Hepatocyte (in vitro differentiated cells): ENCODE measurements around the gene CTCFL. TPM values are rescaled to one million over a fixed set of nuclear protein-coding genes. Genes with fewer than 3 reads are reported as not detected.

Experiments used
- DNase-seq: peaks from one replicate; pipeline ENCODE4 v3.0.0-alpha.2; 2016; ENCODE audit warnings: low spot score
- H2AFZ ChIP-seq: fragments of 200-600 bp; sonication (generic); 2 replicates; pipeline ENCODE4 v1.6.0; 2016; ENCODE audit warnings: antibody characterized with exemption, mild to moderate bottlenecking
- H3K27ac ChIP-seq: fragments of 200-600 bp; sonication (generic); 2 replicates; pipeline ENCODE4 v1.5.1; 2016; ENCODE audit warnings: mild to moderate bottlenecking
- H3K27me3 ChIP-seq: fragments of 200-600 bp; sonication (generic); 2 replicates; pipeline ENCODE4 v1.6.1; 2016
- H3K36me3 ChIP-seq: fragments of 200-600 bp; sonication (generic); replicated peaks from 2 replicates; pipeline ENCODE4 v1.5.1; 2016; ENCODE audit warnings: low read depth; ENCODE audit not compliant: insufficient read depth
- H3K4me1 ChIP-seq: fragments of 200-600 bp; sonication (generic); 2 replicates; pipeline ENCODE4 v1.5.1; 2016; ENCODE audit warnings: mild to moderate bottlenecking, moderate library complexity; ENCODE audit not compliant: insufficient read depth
- H3K4me2 ChIP-seq: fragments of 200-600 bp; sonication (generic); 2 replicates; pipeline ENCODE4 v1.6.0; 2016
- H3K4me3 ChIP-seq: fragments of 200-600 bp; sonication (generic); 2 replicates; pipeline ENCODE4 v1.5.1; 2016; ENCODE audit warnings: mild to moderate bottlenecking
- H3K79me2 ChIP-seq: fragments of 200-600 bp; sonication (generic); 2 replicates; pipeline ENCODE4 v1.6.0; 2017; ENCODE audit warnings: mild to moderate bottlenecking
- H3K9me2 ChIP-seq: fragments of 200-600 bp; sonication (generic); replicated peaks from 2 replicates; pipeline ENCODE4 v1.6.0; 2017; ENCODE audit warnings: mild to moderate bottlenecking; ENCODE audit not compliant: insufficient read depth
- H3K9me3 ChIP-seq: fragments of 200-600 bp; sonication (generic); 2 replicates; pipeline ENCODE4 v1.5.1; 2016; ENCODE audit warnings: low read depth, mild to moderate bottlenecking
- H4K20me1 ChIP-seq: fragments of 200-600 bp; sonication (generic); 2 replicates; pipeline ENCODE4 v1.6.0; 2016; ENCODE audit warnings: mild to moderate bottlenecking; ENCODE audit not compliant: insufficient read depth, poor library complexity, severe bottlenecking
- EZH2 ChIP-seq: fragments of 200-600 bp; sonication (generic); IDR thresholded peaks from 2 replicates; pipeline ENCODE4 v1.6.1; 2016; ENCODE audit warnings: antibody characterized with exemption, mild to moderate bottlenecking, borderline replicate concordance
- EZH2phosphoT487 ChIP-seq: fragments of 200-600 bp; sonication (generic); IDR thresholded peaks from one replicate; pipeline ENCODE4 v1.6.1; 2018; ENCODE audit warnings: antibody characterized with exemption, mild to moderate bottlenecking, low read depth, moderate library complexity; ENCODE audit not compliant: unreplicated experiment, severe bottlenecking
- WGBS: methylation state at CpG from one replicate; pipeline ENCODE4 v1.1.6; 2016; ENCODE audit warnings: low lambda C conversion rate; ENCODE audit errors: missing lambda C conversion rate; 5-methylcytosine and 5-hydroxymethylcytosine counted together
- polyA plus RNA-seq: library from polyadenylated mRNA; unstranded; fragments of >200 nt; fragmentation: Nextera tagmentation; extraction: Ambion mirVana; gene quantifications from 2 replicates; pipeline ENCODE4 v1.2.1, GENCODE V29; 2016
- total RNA-seq: library from RNA; depleted of rRNA; stranded (reverse); fragments of >200 nt; gene quantifications from 2 replicates; pipeline ENCODE4 v1.2.3, GENCODE V29; 2014
- TF ChIP-seq, protein P1 (sequence below): fragments of 200-600 bp; sonication (generic); IDR thresholded peaks from 2 replicates; pipeline ENCODE4 v1.5.1; 2016; ENCODE audit warnings: antibody characterized with exemption, mild to moderate bottlenecking; ENCODE audit not compliant: poor library complexity

Gene CTCFL
- total and polyA plus RNA-seq, 2 experiments from 2014 or later = not detected

DNA sequence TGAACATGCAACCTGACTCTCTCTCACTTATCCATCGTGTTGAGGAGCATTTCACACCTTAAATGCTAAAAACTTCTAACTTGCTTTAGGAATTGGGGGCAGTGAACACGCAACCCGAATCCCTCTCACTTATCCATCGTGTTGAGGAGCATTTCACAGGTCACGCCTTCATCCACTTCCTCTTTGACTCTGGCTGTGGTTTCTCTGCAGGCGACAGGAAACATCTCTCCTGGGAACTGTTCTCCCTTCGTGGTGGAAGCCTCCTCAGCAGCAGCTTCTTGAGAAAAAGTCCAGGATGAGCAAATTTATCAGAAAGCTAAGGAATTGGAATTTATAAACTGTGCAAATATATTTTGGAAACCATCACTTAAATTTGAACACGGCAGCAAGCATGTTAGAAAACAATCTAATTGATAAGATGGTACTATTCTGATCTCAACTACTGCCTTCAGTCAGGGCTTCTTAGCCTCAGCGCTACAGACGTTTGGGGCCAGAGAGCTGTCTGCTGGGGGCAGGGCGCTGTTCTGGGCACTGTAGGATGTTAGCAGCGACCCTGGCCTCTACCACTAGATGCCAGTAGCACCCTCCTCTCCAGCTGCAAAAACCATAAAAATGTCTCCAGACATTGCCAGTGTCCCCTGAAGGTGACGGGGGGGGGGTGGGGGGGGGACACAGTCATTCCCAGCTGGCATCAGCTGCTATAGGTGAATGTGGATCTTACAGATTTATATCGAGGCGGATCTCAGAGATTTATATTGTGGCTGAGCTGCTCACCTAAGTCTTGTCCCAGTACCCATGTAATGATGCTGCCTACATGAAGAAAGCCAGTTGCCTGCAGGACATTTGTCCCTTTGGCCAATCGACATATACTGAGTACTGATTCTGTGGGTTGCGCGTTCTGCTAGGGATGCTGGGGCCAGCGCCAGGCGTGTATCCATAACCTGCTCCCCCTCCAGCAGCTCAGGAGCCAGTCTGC, 26.2 kb downstream of the CTCFL start:
- Histone ChIP-seq H3K27ac (no peak overlapping the region), H3K79me2 (no peaks in the 10 kb centered on the region), H4K20me1 (no peaks in the 10 kb centered on the region), H3K4me1 (peaks cover 6% of the 10 kb centered on the region), H3K9me2 (no peaks in the 10 kb centered on the region), H3K4me2 (no peak overlapping the region), H2AFZ (no peak overlapping the region), H3K36me3 (no peaks in the 10 kb centered on the region), H3K27me3 (peaks cover 18% of the 10 kb centered on the region), H3K4me3 (no peak overlapping the region), H3K9me3 (no peaks in the 10 kb centered on the region)
- 43% methylated on average over 20 of the region's 20 CpGs for WGBS
- TF ChIP-seq, protein P1, sequence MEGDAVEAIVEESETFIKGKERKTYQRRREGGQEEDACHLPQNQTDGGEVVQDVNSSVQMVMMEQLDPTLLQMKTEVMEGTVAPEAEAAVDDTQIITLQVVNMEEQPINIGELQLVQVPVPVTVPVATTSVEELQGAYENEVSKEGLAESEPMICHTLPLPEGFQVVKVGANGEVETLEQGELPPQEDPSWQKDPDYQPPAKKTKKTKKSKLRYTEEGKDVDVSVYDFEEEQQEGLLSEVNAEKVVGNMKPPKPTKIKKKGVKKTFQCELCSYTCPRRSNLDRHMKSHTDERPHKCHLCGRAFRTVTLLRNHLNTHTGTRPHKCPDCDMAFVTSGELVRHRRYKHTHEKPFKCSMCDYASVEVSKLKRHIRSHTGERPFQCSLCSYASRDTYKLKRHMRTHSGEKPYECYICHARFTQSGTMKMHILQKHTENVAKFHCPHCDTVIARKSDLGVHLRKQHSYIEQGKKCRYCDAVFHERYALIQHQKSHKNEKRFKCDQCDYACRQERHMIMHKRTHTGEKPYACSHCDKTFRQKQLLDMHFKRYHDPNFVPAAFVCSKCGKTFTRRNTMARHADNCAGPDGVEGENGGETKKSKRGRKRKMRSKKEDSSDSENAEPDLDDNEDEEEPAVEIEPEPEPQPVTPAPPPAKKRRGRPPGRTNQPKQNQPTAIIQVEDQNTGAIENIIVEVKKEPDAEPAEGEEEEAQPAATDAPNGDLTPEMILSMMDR = peak; percentile 26
- no peak for TF ChIP-seq EZH2
- peak; percentile 41 for DNase-seq

DNA sequence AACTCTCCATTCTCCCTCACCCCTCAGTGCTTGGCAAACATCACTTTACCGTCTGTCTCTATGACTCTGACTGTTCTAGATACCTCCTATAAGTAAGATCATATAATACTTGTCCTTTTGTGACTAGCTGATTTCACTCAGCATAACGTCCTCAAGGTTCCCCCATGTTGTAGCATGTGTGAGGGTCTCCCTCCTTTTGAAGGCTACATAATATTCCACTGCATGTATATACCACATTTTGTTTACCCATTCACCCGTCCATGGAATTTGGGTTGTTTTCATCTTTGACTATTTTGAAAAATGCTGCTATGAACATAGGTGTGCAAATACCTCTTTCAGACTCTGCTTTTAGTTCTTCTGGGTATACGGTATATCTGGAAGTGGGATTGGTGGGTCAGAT, 28.3 kb downstream of the CTCFL start:
- Histone ChIP-seq H2AFZ (no peak overlapping the region), H3K4me1 (peaks cover 6% of the 10 kb centered on the region), H3K79me2 (no peaks in the 10 kb centered on the region), H4K20me1 (no peaks in the 10 kb centered on the region), H3K4me3 (no peak overlapping the region), H3K9me2 (no peaks in the 10 kb centered on the region), H3K27ac (no peak overlapping the region), H3K36me3 (no peaks in the 10 kb centered on the region), H3K27me3 (peaks cover 18% of the 10 kb centered on the region), H3K9me3 (no peaks in the 10 kb centered on the region), H3K4me2 (no peak overlapping the region)
- TF ChIP-seq, protein P1 = no peak
- TF ChIP-seq EZH2 = no peak
- no peak for TF ChIP-seq EZH2phosphoT487
- DNase-seq = no peak
- WGBS = 93% methylated on average over 4 of the region's 4 CpGs

DNA sequence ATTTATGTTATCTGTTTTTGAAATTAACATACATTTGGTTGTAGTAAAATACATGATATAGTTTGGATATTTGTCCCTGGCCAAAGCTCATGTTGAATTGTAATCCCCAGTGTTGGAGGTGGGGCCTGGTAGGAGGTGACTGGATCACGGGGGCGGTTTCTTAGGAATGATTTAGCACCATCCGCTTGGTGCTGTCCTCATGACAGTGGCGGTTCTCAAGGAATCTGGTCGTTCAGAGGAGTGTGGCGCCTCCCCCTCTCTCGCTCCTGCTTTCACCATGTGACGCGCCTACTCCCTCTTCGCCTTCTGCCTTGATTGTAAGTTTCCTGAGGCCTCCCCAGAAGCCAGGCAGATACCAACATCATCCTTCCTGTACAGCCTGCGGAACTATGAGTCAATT, 29.0 kb downstream of the CTCFL start:
- H3K4me2 ChIP-seq = no peak overlapping the region
- no peaks in the 10 kb centered on the region for H3K79me2 ChIP-seq
- no peaks in the 10 kb centered on the region for H3K36me3 ChIP-seq
- no peak overlapping the region for H3K27ac ChIP-seq
- no peak overlapping the region for H3K4me3 ChIP-seq
- H4K20me1 ChIP-seq = no peaks in the 10 kb centered on the region
- peaks cover under 1% of the 10 kb centered on the region for H3K4me1 ChIP-seq
- no peak for TF ChIP-seq EZH2
- TF ChIP-seq EZH2phosphoT487 = no peak
- TF ChIP-seq, protein P1 = no peak
- WGBS = 86% methylated on average over 11 of the region's 11 CpGs
- no peaks in the 10 kb centered on the region for H3K9me2 ChIP-seq
- H3K27me3 ChIP-seq = peaks cover 18% of the 10 kb centered on the region
- no peaks in the 10 kb centered on the region for H3K9me3 ChIP-seq
- H2AFZ ChIP-seq = no peak overlapping the region
- DNase-seq = no peak
